H1 (cell line): Measurements from ENCODE around the gene MRPL32. TPM values are rescaled to one million over a fixed set of nuclear protein-coding genes. Genes with fewer than 3 reads are reported as not detected.
"Not testable (repeated sequence)": the region's sequence is repeated elsewhere in the genome, so short reads cannot be mapped to it uniquely, and the experiment has no call there.

Experiments used
- CTCF ChIA-PET: fragments of 300-600 bp; sonication (Branson Sonifier 250); formaldehyde crosslinking; loops from one replicate; lab custom pipeline; 2021; ENCODE audit not compliant: partially characterized antibody; lab: Charles Lee
- POLR2A ChIA-PET: fragments of 300-600 bp; sonication (Branson Sonifier 250); formaldehyde crosslinking; loops from one replicate; lab custom pipeline; 2021; ENCODE audit warnings: inconsistent platforms; ENCODE audit not compliant: partially characterized antibody; lab: Charles Lee
- DNase-seq, 2 experiments: peaks; one replicate each; pipeline versions ENCODE4 v3.0.0 to v3.0.0-alpha.2; 2010 to 2022; ENCODE audit warnings: low spot score in 2 of 2, low read depth in 1 of 2, mixed read lengths in 1 of 2
- FAIRE-seq: peaks from 2 replicates; lab custom pipeline; 2011; peaks lifted over from hg19 to GRCh38; lab: Jason Lieb, UNC
- H2AFZ ChIP-seq: 2 replicates; pipeline ENCODE4 v1.8.1; 2012; ENCODE audit warnings: low read length, inconsistent platforms
- H2AK5ac ChIP-seq: 2 replicates; pipeline ENCODE4 v1.6.1; 2013; ENCODE audit warnings: low read depth, low read length
- H2BK120ac ChIP-seq: replicated peaks from 2 replicates; pipeline ENCODE3; 2013; ENCODE audit warnings: low read depth, low read length, inconsistent platforms
- H2BK12ac ChIP-seq: 2 replicates; pipeline ENCODE4 v1.6.1; 2013; ENCODE audit warnings: low read depth, low read length
- H2BK15ac ChIP-seq: 2 replicates; pipeline ENCODE4 v1.6.1; 2013; ENCODE audit warnings: low read length
- H2BK20ac ChIP-seq: 2 replicates; pipeline ENCODE4 v1.6.1; 2013; ENCODE audit warnings: low read length
- H2BK5ac ChIP-seq: 2 replicates; pipeline ENCODE4 v1.6.1; 2013; ENCODE audit warnings: low read depth, low read length
- H3K14ac ChIP-seq: 2 replicates; pipeline ENCODE4 v1.6.1; 2013; ENCODE audit warnings: inconsistent platforms; ENCODE audit not compliant: insufficient read length
- H3K18ac ChIP-seq: 2 replicates; pipeline ENCODE4 v1.6.1; 2013; ENCODE audit warnings: low read length; ENCODE audit errors: extremely low read depth
- H3K23ac ChIP-seq: 2 replicates; pipeline ENCODE4 v1.6.1; 2013; ENCODE audit warnings: inconsistent platforms; ENCODE audit not compliant: insufficient read length
- H3K23me2 ChIP-seq: 2 replicates; pipeline ENCODE4 v1.6.1; 2013; ENCODE audit warnings: low read depth, low read length
- H3K27ac ChIP-seq: 2 replicates; pipeline ENCODE4 v1.6.1; 2011; ENCODE audit warnings: low read depth, low read length, inconsistent platforms
- H3K27me3 ChIP-seq, 4 experiments: replicated peaks in 1 of 4; 1 replicate in 1 of 4; 2 replicates in 3 of 4; pipeline versions ENCODE4 v1.6.1 to v1.8.1; 2011 to 2013; ENCODE audit warnings: low read length in 3 of 4, mild to moderate bottlenecking in 3 of 4, inconsistent platforms in 2 of 4, mixed read lengths in 2 of 4, moderate library complexity in 1 of 4; ENCODE audit not compliant: control insufficient read depth in 3 of 4, insufficient read depth in 3 of 4; ENCODE audit errors: extremely low read depth in 1 of 4
- H3K36me3 ChIP-seq, 4 experiments: 2 replicates each; pipeline versions ENCODE4 v1.6.1 to v1.8.1; 2011 to 2013; ENCODE audit warnings: mild to moderate bottlenecking in 4 of 4, low read length in 3 of 4, moderate library complexity in 2 of 4, control low read depth in 1 of 4, inconsistent platforms in 1 of 4; ENCODE audit not compliant: insufficient read depth in 4 of 4, control insufficient read depth in 2 of 4
- H3K4ac ChIP-seq: replicated peaks from 2 replicates; pipeline ENCODE3; 2013; ENCODE audit warnings: low read length, low read depth, mixed read lengths, inconsistent platforms; ENCODE audit not compliant: insufficient read length
- H3K4me1 ChIP-seq, 4 experiments: replicated peaks in 1 of 4; 1 replicate in 1 of 4; 2 replicates in 3 of 4; pipeline versions ENCODE4 v1.6.1 to v1.8.1; 2011 to 2013; ENCODE audit warnings: low read length in 3 of 4, inconsistent platforms in 2 of 4, mixed read lengths in 1 of 4; ENCODE audit not compliant: insufficient read depth in 4 of 4, control insufficient read depth in 3 of 4
- H3K4me2 ChIP-seq, 2 experiments: 2 replicates each; pipeline versions ENCODE4 v1.6.1 to v1.8.1; 2011 to 2013; ENCODE audit warnings: low read depth in 2 of 2, low read length in 2 of 2, control low read depth in 1 of 2, inconsistent platforms in 1 of 2, mild to moderate bottlenecking in 1 of 2; ENCODE audit not compliant: insufficient read depth in 1 of 2
- H3K4me3 ChIP-seq, 4 experiments: fragments of 200-600, 300-600 bp in 1 of 4; sonication (generic), shearing (Covaris generic), sonication (Bioruptor Twin) in 1 of 4; 2 replicates each; pipeline versions ENCODE4 v1.5.1 to v1.8.1; 2011 to 2016; ENCODE audit warnings: low read length in 4 of 4, low read depth in 3 of 4, control low read depth in 2 of 4, inconsistent platforms in 2 of 4, mild to moderate bottlenecking in 2 of 4, mixed read lengths in 1 of 4, moderate library complexity in 1 of 4; ENCODE audit not compliant: insufficient read depth in 2 of 4; ENCODE audit errors: extremely low read depth in 1 of 4
- H3K56ac ChIP-seq: replicated peaks from 2 replicates; pipeline ENCODE3; 2013; ENCODE audit warnings: low read depth, mild to moderate bottlenecking, mixed read lengths, low read length, inconsistent platforms; ENCODE audit not compliant: insufficient read length
- H3K79me1 ChIP-seq: 2 replicates; pipeline ENCODE4 v1.6.1; 2013; ENCODE audit warnings: low read depth, low read length, control low read depth
- H3K79me2 ChIP-seq, 2 experiments: 2 replicates each; pipeline versions ENCODE4 v1.6.1 to v1.8.1; 2012 to 2013; ENCODE audit warnings: low read length in 2 of 2, mild to moderate bottlenecking in 2 of 2, inconsistent platforms in 1 of 2; ENCODE audit not compliant: insufficient read depth in 2 of 2, control insufficient read depth in 1 of 2
- H3K9ac ChIP-seq, 4 experiments: replicated peaks in 1 of 4; 1 replicate in 1 of 4; 2 replicates in 3 of 4; pipeline versions ENCODE4 v1.6.1 to v1.8.1; 2011 to 2013; ENCODE audit warnings: low read depth in 3 of 4, low read length in 3 of 4, control low read depth in 2 of 4, mild to moderate bottlenecking in 2 of 4, moderate library complexity in 2 of 4, inconsistent platforms in 1 of 4; ENCODE audit errors: extremely low read depth in 1 of 4
- H3K9me3 ChIP-seq, 2 experiments: 2 replicates each; pipeline versions ENCODE4 v1.6.1 to v1.8.1; 2012 to 2013; ENCODE audit warnings: mild to moderate bottlenecking in 2 of 2, moderate library complexity in 2 of 2, control low read depth in 1 of 2, inconsistent platforms in 1 of 2, low read depth in 1 of 2, low read length in 1 of 2, mixed read lengths in 1 of 2; ENCODE audit not compliant: insufficient read depth in 2 of 2
- H4K20me1 ChIP-seq, 2 experiments: replicated peaks in 1 of 2; 2 replicates each; pipeline versions ENCODE3 to v1.8.1; 2011 to 2013; ENCODE audit warnings: inconsistent platforms in 2 of 2, low read length in 2 of 2, mild to moderate bottlenecking in 1 of 2; ENCODE audit not compliant: insufficient read depth in 2 of 2, control insufficient read depth in 1 of 2
- H4K5ac ChIP-seq: 2 replicates; pipeline ENCODE4 v1.6.1; 2013; ENCODE audit warnings: low read length, low read depth, mixed read lengths, inconsistent platforms; ENCODE audit not compliant: insufficient read length
- H4K8ac ChIP-seq: 2 replicates; pipeline ENCODE4 v1.8.0; 2013; ENCODE audit warnings: mild to moderate bottlenecking, moderate library complexity, low read length, inconsistent platforms; ENCODE audit not compliant: insufficient read depth; ENCODE audit errors: extremely low read depth
- H4K91ac ChIP-seq: replicated peaks from 2 replicates; pipeline ENCODE3; 2013; ENCODE audit warnings: low read length, mixed read lengths, inconsistent platforms; ENCODE audit not compliant: insufficient read length
- CBX5 ChIP-seq: fragments of 300-800, 300-1000 bp; sonication (generic); IDR thresholded peaks from 2 replicates; pipeline ENCODE4 v1.7.1; 2016; ENCODE audit warnings: antibody characterized with exemption, low read length, low read depth
- CEBPB ChIP-seq: IDR thresholded peaks from 2 replicates; pipeline ENCODE4 v1.6.1; 2012; ENCODE audit warnings: low read depth, low read length
- CREB1 ChIP-seq: IDR thresholded peaks from 2 replicates; pipeline ENCODE4 v1.6.1; 2012; ENCODE audit warnings: inconsistent platforms
- POLR2AphosphoS5 ChIP-seq: IDR thresholded peaks from 2 replicates; pipeline ENCODE4 v1.6.1; 2011; ENCODE audit warnings: low read depth, low read length
- RBBP5 ChIP-seq: IDR thresholded peaks from 2 replicates; pipeline ENCODE4 v1.7.1; 2012; ENCODE audit warnings: low read depth, mild to moderate bottlenecking, inconsistent platforms, low read length, moderate library complexity, borderline replicate concordance
- RFX5 ChIP-seq: IDR thresholded peaks from 2 replicates; pipeline ENCODE4 v1.6.1; 2011; ENCODE audit warnings: low read depth, low read length, improper control_type of control experiment, borderline replicate concordance
- SP4 ChIP-seq: IDR thresholded peaks from 2 replicates; pipeline ENCODE4 v1.6.1; 2012; ENCODE audit warnings: low read length, inconsistent platforms
- TAF1 ChIP-seq: IDR thresholded peaks from 2 replicates; pipeline ENCODE4 v1.6.1; 2011; ENCODE audit warnings: mild to moderate bottlenecking, low read depth, low read length
- WGBS, 2 experiments: shearing (Covaris generic) in 1 of 2; methylation state at CpG; one replicate each; pipeline versions ENCODE4 v1.1.6 to v1.1.7; 2013 to 2015; ENCODE audit warnings: low lambda C conversion rate in 2 of 2, mixed read lengths in 2 of 2, inconsistent platforms in 1 of 2, low coverage in 1 of 2, missing lambda C conversion rate in 1 of 2; ENCODE audit not compliant: insufficient replicate concordance in 2 of 2, insufficient coverage in 1 of 2, insufficient read length in 1 of 2; ENCODE audit errors: extremely low coverage in 1 of 2, missing lambda C conversion rate in 1 of 2; 5-methylcytosine and 5-hydroxymethylcytosine counted together
- polyA plus RNA-seq, 7 experiments: library from polyadenylated mRNA; depleted of rRNA in 3 of 7; stranded (reverse) in 5 of 7; unstranded in 2 of 7; fragments of >200 nt in 5 of 7; fragments of 200-250 nt in 2 of 7; gene quantifications; 1 replicate in 5 of 7; 2 replicates in 1 of 7; 4 replicates in 1 of 7; pipeline versions ENCODE4 v1.2.1 to v1.2.3, GENCODE V29; 2011 to 2013; ENCODE audit warnings: missing spikeins in 2 of 7, mixed read lengths in 2 of 7
- total RNA-seq: library from RNA; stranded (reverse); fragmentation: NEBNext Ultra II Directional; extraction: Animal tissue kit (Norgen Biotek cat#: 25700); gene quantifications from 2 replicates; pipeline ENCODE4 v1.2.1, GENCODE V29; 2021

The MRPL32 gene
- total and polyA plus RNA-seq, 2 of the 8 experiments (the other 6 are each of a cell fraction or from before 2014, with no cell fraction given), result 50.9 to 97.2 TPM

DNA sequence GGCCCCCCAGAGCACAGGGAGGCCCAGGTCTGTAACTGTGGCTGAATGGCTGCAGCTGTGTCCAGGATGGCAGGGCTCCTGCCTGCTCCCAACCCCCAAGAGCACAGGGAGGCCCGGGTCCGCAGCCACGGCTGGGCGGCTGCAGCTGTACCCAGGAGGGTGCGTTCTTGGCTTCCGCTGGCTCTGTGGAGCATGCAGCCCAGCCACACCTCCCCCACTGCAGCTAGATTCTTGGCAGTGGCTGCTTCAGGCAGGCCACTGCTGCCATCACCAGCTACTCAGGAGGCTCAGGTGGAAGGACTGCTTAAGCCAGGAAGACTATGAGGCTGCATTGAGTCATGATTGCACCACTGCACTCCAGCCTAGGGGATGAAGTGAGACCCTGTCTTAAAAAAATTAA, 48.2 kb upstream of the MRPL32 start (continued):
- TF ChIP-seq CBX5 (no peak), CEBPB (no peak), CREB1 (no peak), TAF1 (no peak), RBBP5 (no peak), SP4 (no peak), RFX5 (no peak), POLR2AphosphoS5 (no peak)

- H2BK12ac ChIP-seq, DNase-seq, H3K14ac ChIP-seq, H4K5ac ChIP-seq, H3K79me2 ChIP-seq, POLR2A ChIA-PET, H2BK5ac ChIP-seq, H2BK120ac ChIP-seq, H3K27me3 ChIP-seq, H3K79me1 ChIP-seq, FAIRE-seq, H3K4me2 ChIP-seq, H4K8ac ChIP-seq, H3K27ac ChIP-seq, H3K23ac ChIP-seq, H3K36me3 ChIP-seq, H4K20me1 ChIP-seq, H3K9ac ChIP-seq, H2AFZ ChIP-seq, H3K4me1 ChIP-seq, H3K18ac ChIP-seq, H2AK5ac ChIP-seq, H4K91ac ChIP-seq, H3K4me3 ChIP-seq, H3K56ac ChIP-seq, H3K4ac ChIP-seq: not testable (repeated sequence)
- CTCF ChIA-PET, result interaction anchor here (0.9 kb wide), 1 partner anchor 8 kb away, joined by 6 read pairs; no protein-coding TSS in a partner anchor
- 86% methylated on average over 6 of the region's 8 CpGs; no CpG with 5 or more reads in 1 of the 2 experiments for WGBS, 2 experiments
- Histone ChIP-seq H3K9me3 (peaks cover 6 to 10% of the 10 kb centered on the region in 2 experiments; a peak in 1 of 4 replicates), H2BK15ac (0 out of 2 replicates have a peak overlapping the region, but pooled peaks have one; percentile 29), H2BK20ac (0 out of 2 replicates have a peak overlapping the region, but pooled peaks have one; percentile 90), H3K23me2 (peaks cover 13% of the 10 kb centered on the region)
These were observed 47.0 kb upstream of the MRPL32 start for GRCh38 chr7:42885183-42885582.
